H4 (cell line): ENCODE data around the gene SAMSN1. TPM values are rescaled to one million over a fixed set of nuclear protein-coding genes. Genes with fewer than 3 reads are reported as not detected.

Experiments
- DNase-seq: peaks from one replicate; pipeline ENCODE4 v3.0.0-alpha.2; 2015; ENCODE audit warnings: low spot score
- total RNA-seq: library from RNA; depleted of rRNA; stranded (reverse); fragments of >200 nt; shearing (Covaris generic); gene quantifications from 2 replicates; pipeline ENCODE4 v1.2.3, GENCODE V29; 2014

SAMSN1 gene
- total RNA-seq, 1 experiment from 2014 or later: 0.58 TPM

DNA sequence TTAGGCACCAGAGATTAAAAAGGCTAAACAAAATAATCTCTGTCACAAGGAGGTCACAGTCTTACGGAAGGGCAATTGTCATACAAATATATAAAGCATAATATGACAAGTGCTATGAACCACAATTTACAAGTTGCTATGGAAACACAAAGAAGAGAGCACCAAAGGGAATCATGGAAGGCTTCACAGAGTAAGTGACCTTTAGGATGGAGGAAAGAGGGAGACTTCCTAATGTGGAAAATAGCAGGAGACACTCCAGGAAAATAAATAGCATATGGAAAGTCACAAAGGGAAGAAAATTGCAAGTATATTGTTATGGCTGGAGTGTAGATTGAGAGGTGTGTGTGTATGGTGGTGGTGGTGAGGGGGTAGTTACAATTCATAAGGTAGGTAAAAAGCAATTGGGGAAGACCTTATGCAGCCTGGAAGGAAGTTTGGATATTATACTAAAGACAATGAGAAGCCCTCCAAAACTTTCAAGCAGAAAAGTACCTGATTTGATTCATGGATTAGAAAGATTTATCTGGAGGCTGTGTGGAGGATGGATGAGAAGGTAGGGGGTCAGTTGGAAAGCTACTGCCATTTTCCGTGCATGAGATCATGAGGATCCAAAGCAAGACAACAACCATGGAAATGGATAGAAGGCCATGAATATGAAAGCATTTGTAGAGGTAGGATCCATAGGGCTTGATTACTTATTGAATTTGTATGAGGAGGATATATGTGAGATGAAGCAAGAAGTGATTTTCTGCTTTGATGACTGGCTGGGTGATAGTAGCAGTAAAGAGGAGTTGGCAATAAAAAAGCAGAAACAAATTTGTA, 61.7 kb downstream of the SAMSN1 start:
- no peak for DNase-seq

DNA sequence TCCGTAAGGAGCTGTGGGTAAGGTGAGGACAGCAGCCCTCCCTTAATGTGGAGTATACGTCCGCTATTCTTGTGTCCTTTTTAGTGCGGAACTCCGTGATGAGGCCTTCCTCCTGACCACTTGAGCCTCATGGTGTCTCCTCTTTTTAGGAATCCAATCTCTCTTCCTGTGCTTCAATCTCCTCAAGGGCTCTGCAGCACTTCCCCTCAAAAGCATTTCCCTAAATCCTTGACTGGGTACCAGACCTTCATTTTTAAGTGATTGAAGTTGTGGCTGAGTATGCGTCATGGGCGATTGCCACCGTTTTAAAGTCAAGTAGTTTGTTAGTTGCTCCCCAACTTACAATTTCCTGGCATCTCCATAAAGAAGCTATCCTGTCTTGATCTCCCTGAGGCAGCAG, 62.8 kb downstream of the SAMSN1 start:
- no peak for DNase-seq

- no peak for DNase-seq
Measured at GRCh38 chr21:14482165-14482564, 64.0 kb downstream of the SAMSN1 start.

DNA sequence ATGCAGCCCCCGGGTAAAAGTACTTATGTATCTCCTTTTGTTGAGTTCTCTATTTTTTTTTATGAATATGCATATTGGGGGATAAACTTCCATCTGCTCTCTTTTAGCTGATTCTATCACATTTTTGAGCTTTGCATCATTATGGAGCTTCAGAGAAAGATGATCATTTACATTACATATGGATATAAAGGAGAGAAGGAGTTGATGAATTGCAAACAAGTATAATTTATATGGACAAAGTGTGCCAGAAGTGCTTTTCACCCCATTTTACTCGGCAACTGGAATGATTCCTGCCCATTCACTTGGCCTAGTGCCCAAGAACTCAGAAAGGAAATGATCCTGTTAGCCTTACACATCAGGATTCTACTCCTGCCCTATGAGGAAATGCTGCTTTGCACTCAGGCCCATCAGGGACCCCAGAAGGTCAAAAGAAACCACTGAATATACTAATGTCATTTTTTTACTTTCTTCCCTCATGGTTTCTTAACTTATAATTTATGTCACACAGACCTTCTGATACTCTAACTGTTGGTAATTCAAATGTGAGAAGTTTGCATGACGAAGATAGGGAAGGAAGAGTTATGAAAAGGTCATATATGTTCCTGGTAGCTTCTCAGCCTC, 65.6 kb downstream of the SAMSN1 start:
- peak; percentile 13 for DNase-seq

- DNase-seq: no peak
Measured at GRCh38 chr21:14479241-14479786, 66.8 kb downstream of the SAMSN1 start.

DNA sequence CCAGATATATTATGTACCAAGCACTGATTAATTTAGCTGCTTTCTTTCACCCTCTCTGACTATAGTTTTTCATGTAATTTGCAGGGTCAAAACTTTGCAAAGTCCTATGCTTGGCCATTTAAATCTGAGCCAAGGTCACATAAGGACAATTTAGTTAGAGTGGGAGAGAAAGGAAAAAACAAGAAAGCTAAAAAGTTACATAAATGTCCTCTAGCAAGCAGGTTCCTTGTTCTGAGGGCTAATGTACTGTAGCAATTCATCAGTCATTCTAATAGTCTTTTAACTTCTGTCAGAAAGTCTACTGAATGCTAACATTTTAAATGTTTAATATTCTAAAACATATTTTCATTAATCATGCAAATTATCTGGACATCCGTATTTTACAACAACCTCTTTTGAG, 68.3 kb downstream of the SAMSN1 start:
- DNase-seq: no peak

DNA sequence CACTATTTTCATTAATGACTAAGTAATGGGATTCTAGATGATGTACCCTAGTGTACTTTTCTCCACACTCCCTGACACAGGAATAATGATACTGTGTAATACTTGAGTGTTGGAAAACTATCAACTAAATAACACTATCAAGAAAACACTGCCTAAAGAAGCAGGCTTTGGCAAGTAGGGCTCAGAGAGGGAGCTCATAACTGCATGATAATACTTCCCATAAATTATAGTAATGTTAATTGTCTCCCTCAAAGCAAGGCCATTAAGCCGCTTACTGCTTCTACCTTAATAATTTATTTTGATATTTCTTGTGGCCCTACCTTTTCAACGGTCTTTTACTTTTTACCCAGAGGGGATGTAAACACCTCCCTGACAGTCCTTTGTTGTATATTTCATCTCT, 69.0 kb downstream of the SAMSN1 start:
- DNase-seq: no peak

- DNase-seq: no peak
Measured at GRCh38 chr21:14474995-14475394, 71.1 kb downstream of the SAMSN1 start.

GRCh38 chr21:14469641-14470040, 76.5 kb downstream of the SAMSN1 start:
- no peak for DNase-seq

DNA sequence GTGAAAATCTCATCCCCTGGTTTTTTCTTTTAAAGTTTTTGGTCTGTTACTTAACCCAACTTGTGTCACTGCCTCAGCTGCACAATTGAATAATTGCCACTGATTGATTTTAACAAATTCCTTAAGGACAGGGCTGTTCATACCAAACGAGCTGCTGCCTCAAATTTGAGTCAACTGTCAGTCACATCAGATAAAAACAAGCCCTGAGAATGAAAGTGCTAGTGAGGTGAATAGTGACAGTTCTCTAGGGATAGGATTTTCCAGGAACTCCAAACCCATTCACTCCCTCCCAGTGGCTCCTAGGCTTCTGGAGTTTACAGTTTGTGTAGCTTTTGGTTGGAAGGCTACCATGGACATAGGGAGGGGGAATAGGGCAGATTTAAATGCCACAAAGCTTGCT, 79.4 kb downstream of the SAMSN1 start:
- DNase-seq: no peak

DNA sequence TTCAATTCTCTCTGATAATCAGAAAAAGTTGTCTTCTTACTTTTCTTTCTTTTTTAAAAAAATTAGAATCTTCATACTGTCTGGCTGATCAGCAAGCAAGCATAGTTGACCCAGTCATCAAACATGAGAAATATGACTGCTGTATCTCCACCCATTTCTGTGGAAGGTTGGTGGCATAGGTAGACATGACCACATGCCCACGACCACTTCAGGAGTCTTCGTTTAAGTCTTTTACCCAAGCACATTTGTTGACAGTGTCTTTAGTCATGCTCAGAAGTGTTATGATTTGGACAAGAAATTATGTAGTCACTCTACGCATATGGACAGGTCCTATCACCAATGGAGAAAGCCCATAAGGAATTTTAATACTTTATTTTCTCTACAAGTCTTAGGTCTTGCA, 88.4 kb downstream of the SAMSN1 start:
- no peak for DNase-seq

DNA sequence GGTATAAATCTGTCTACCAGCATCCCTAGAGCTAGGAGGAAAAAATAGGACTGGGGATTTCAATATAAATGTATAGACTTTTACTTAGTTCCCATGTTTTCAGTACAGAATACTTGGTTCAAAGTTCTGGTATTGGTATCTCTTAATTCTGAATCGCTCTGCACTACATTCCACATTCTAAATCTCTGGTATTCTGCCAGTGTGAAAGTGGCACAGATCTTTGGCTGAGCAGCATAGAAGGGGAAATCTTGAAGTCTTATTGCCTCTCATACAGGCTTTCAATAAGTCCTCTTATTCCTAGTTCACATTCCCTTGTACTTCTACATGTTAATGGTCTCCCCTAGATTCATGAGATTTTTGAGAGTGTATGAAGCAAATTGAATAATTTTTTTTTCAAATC, 89.2 kb downstream of the SAMSN1 start:
- no peak for DNase-seq

DNA sequence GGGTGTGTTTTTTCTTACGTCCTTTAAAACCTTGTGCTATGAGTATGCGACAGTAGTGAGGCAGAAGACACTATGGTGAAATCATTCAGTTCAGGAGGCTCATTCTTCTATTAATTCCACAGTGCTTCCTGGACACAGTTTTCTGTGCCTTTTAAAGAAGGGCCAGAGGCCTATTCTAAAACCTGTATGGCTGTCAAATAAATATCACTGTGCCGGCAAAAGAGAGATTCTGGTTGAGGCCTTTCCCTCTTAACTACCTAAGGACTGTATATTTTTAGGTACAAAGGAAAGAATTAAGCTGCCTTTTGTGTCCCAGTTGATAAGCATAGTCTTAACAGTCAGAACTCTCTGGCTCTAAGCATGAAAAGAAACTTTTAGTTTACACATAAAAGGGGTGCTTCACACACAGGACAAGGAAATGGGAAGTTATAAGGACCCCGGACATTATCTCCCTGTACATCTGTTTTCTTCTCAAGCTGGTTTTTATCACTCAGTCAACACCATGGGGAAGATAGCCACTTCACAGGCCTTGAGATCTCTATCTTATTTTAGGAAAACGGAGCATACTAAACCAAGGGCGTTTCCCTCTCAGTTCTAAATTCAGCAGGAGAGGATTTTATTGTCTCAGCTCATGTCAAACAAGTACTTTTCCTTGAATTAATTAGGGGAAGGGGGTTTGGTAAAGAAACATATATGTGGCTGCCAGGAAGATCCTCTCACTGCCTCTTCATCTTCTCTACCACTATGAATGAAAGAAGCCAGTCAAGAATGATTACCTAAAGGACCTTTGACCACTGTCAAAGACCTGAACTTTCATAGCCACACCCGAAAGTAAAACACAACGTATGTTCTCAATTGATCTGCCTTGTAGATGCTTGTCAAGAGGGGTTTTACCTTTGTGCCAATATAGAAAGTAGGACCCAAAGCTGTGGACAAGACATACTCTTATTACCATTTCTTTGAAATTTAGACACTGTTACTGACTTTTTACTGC, 91.8 kb downstream of the SAMSN1 start:
- DNase-seq: no peak

DNA sequence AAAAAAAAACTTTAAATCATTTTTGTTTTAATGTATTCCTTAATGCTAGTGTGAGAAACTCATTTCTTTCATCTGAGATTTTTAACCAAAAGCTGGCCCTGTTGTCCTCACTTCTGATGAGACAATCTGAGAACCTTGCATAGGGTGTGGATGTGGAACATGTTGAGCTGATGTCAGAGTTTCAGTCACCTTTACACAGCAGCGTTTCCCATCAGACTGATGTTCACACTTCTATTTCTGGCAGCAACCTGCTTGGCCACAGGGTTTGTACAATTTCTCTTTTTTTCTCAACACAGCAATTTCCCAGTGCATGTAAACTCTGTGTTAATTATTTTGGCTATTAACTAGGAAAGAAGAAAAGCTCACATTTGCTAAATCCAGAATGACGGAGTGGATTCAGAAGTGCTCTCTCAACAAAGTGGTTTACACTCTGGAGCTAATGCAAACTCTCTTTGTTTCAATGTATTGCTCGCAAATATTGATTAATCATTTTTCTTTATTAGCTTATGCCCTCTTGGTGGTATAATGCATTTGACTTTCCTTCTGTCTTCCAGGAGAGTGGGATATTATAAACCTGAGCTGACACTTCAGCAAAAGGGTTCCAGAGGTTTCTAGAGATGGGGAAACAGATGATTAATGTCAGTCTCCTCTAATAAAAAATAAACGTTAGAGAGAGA, 92.6 kb downstream of the SAMSN1 start:
- no peak for DNase-seq

- no peak for DNase-seq
Measured at GRCh38 chr21:14452727-14453241, 93.3 kb downstream of the SAMSN1 start.

GRCh38 chr21:14452031-14452726, 93.9 kb downstream of the SAMSN1 start:
- DNase-seq: no peak

DNA sequence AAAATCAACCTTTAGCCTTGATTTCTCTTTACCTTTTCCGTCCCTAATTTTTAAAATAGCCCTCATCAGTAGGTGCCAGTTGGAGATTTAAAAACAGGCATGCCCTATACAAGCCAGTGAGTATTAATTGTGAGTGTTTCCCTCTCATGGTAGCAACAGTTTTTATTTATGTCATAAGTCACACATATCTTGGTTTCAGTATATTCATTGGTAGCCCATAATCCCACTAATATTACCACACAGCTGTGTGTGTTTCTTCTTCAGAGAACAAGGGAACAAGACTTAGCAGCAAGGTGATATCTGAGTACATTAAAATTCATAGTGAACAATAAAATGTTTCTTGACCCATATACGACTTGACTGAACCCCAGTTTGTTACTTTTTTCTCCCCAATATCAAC, 94.6 kb downstream of the SAMSN1 start:
- no peak for DNase-seq

GRCh38 chr21:14448784-14449183, 97.3 kb downstream of the SAMSN1 start:
- DNase-seq: no peak

- DNase-seq: no peak
Measured at GRCh38 chr21:14438211-14438610, 107.9 kb downstream of the SAMSN1 start.

DNA sequence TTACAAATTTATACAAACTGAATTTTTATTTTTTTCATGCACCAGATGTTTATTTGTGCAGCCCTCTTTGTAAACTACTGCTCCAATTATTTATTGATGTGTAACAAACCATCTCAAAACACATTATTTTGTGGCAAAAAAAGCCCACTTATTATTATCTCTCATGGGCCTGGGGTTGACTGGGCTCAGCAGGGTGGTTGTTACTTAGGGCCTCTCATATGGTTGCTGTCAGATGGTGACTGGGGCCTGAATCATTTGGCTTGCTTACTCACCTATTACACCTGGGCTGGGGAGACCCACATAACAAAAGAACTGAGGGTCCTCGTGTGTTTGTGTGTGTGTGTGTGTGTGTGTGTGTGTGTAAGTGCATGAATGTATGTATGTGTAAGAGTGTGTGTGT, 110.7 kb downstream of the SAMSN1 start:
- no peak for DNase-seq
